GM12878 (cell line): ENCODE measurements around the gene DOCK9. TPM values are rescaled to one million over a fixed set of nuclear protein-coding genes. Genes with fewer than 3 reads are reported as not detected.

Experiments
- ATAC-seq: fragments of 200-7000 bp; cut with Tn5 transposase; 3 replicates; pipeline ENCODE4 v1.9.1; 2020; ENCODE audit warnings: mild to moderate bottlenecking, moderate library complexity
- BruUV-seq: library from RNA; stranded (reverse); fragments of 400-500 nt; replicated peaks from 2 replicates; lab custom pipeline; 2021; lab: Mats Ljungman, UMichigan
- CTCF ChIA-PET: fragments of 300-600 bp; sonication (Branson Sonifier 250); formaldehyde crosslinking; extraction: SDS; loops from one replicate; lab custom pipeline; 2021; ENCODE audit warnings: inconsistent platforms; lab: Yijun Ruan, JAX
- POLR2A ChIA-PET: fragments of 350-600 bp; formaldehyde crosslinking; extraction: SDS; loops from one replicate; lab custom pipeline; 2021; ENCODE audit warnings: inconsistent platforms; lab: Charles Lee
- RAD21 ChIA-PET: fragments of 300-600 bp; sonication (Branson Sonifier 250); formaldehyde crosslinking; loops from one replicate; lab custom pipeline; 2023; ENCODE audit warnings: antibody characterized with exemption; ENCODE audit not compliant: unreplicated experiment; lab: Charles Lee
- SMC1A ChIA-PET: fragments of 300-600 bp; sonication (Branson Sonifier 250); formaldehyde crosslinking; loops from one replicate; lab custom pipeline; 2023; ENCODE audit not compliant: unreplicated experiment, uncharacterized antibody; lab: Charles Lee
- DNase-seq: peaks from one replicate; pipeline ENCODE4 v3.0.0-alpha.2; 2011; ENCODE audit warnings: low read depth, low spot score
- FAIRE-seq: peaks from 3 replicates; lab custom pipeline; 2011; peaks lifted over from hg19 to GRCh38; lab: Jason Lieb, UNC
- H2AFZ ChIP-seq: 2 replicates; pipeline ENCODE4 v1.6.0; 2011; ENCODE audit warnings: low read depth, low read length, control low read depth; ENCODE audit not compliant: control insufficient read depth
- H3K27ac ChIP-seq: 2 replicates; pipeline ENCODE4 v1.5.1; 2011; ENCODE audit warnings: control low read depth; ENCODE audit not compliant: control insufficient read depth, insufficient read depth
- H3K27me3 ChIP-seq, 2 experiments: replicated peaks in 1 of 2; 2 replicates each; pipeline versions ENCODE4 v1.6.0 to v1.6.1; 2011; ENCODE audit warnings: low read length in 1 of 2; ENCODE audit not compliant: control insufficient read depth in 2 of 2, insufficient read depth in 2 of 2
- H3K36me3 ChIP-seq, 2 experiments: 2 replicates each; pipeline ENCODE4 v1.5.1; 2011; ENCODE audit warnings: low read length in 1 of 2; ENCODE audit not compliant: control insufficient read depth in 2 of 2, insufficient read depth in 2 of 2
- H3K4me1 ChIP-seq: 2 replicates; pipeline ENCODE4 v1.6.1; 2011; ENCODE audit warnings: mild to moderate bottlenecking, low read length, moderate library complexity, mixed read lengths; ENCODE audit not compliant: control insufficient read depth, insufficient read depth
- H3K4me2 ChIP-seq: 2 replicates; pipeline ENCODE4 v1.6.0; 2011; ENCODE audit warnings: control low read depth; ENCODE audit not compliant: control insufficient read depth, insufficient read depth
- H3K4me3 ChIP-seq: fragments of 200-600 bp; sonication (generic); 2 replicates; pipeline ENCODE4 v1.5.1; 2016
- H3K79me2 ChIP-seq: 2 replicates; pipeline ENCODE4 v1.6.0; 2011; ENCODE audit warnings: low read length; ENCODE audit not compliant: control insufficient read depth, insufficient read depth
- H3K9ac ChIP-seq: 2 replicates; pipeline ENCODE4 v1.8.0; 2011; ENCODE audit warnings: low read length, control low read depth, mixed read lengths; ENCODE audit not compliant: control insufficient read depth, insufficient read depth
- H3K9me3 ChIP-seq: replicated peaks from 3 replicates; pipeline ENCODE4 v1.5.1; 2011; ENCODE audit warnings: mild to moderate bottlenecking, low read length; ENCODE audit not compliant: control insufficient read depth, insufficient read depth
- H4K20me1 ChIP-seq: 2 replicates; pipeline ENCODE4 v1.6.0; 2011; ENCODE audit not compliant: control insufficient read depth, insufficient read depth
- CBX5 ChIP-seq: sonication (generic); IDR thresholded peaks from 2 replicates; pipeline ENCODE4 v1.6.1; 2016; ENCODE audit warnings: low read depth, moderate library complexity, mild to moderate bottlenecking, inconsistent platforms
- CREB1 ChIP-seq: IDR thresholded peaks from 2 replicates; pipeline ENCODE4 v1.6.1; 2012; ENCODE audit warnings: low read depth, mild to moderate bottlenecking, inconsistent platforms
- DPF2 ChIP-seq: fragments of 450-650 bp; IDR thresholded peaks from 2 replicates; pipeline ENCODE4 v1.6.1; 2017; ENCODE audit warnings: mild to moderate bottlenecking
- IKZF2 ChIP-seq, 2 experiments: fragments of 450-650 bp; IDR thresholded peaks; 2 replicates each; pipeline ENCODE4 v1.6.1; 2017; ENCODE audit warnings: mild to moderate bottlenecking in 2 of 2, moderate library complexity in 2 of 2
- MTA2 ChIP-seq: fragments of 450-650 bp; IDR thresholded peaks from 2 replicates; pipeline ENCODE4 v1.6.1; 2016; ENCODE audit warnings: low read depth, mild to moderate bottlenecking, moderate library complexity
- NFIC ChIP-seq: IDR thresholded peaks from 2 replicates; pipeline ENCODE4 v1.6.1; 2012; ENCODE audit warnings: low read depth, mild to moderate bottlenecking, inconsistent platforms, low read length, moderate library complexity
- RAD21 ChIP-seq: IDR thresholded peaks from 2 replicates; pipeline ENCODE4 v1.6.1; 2011; ENCODE audit warnings: mild to moderate bottlenecking, low read depth, low read length, moderate library complexity; ENCODE audit not compliant: insufficient read depth
- RELB ChIP-seq: fragments of 450-650 bp; IDR thresholded peaks from 2 replicates; pipeline ENCODE4 v1.6.1; 2017; ENCODE audit warnings: low read depth, mild to moderate bottlenecking, moderate library complexity
- STAT1 ChIP-seq: fragments of 450-650 bp; conservative IDR thresholded peaks from 2 replicates; pipeline ENCODE4 v1.6.1; 2014; ENCODE audit warnings: antibody characterized with exemption, mild to moderate bottlenecking
- WGBS: methylation state at CpG from one replicate; pipeline ENCODE4 v1.1.6; 2016; ENCODE audit warnings: low lambda C conversion rate; ENCODE audit not compliant: insufficient replicate concordance, insufficient coverage; ENCODE audit errors: missing lambda C conversion rate; 5-methylcytosine and 5-hydroxymethylcytosine counted together
- in situ Hi-C: fragments of 300-500 bp; cut with MboI; formaldehyde crosslinking; loops from 9 replicates; pipeline ENCODE4 v1.14.3; 2018; ENCODE audit warnings: mixed read lengths
- intact Hi-C: fragments of 100-400 bp; cut with micrococcal nuclease; formaldehyde crosslinking; loops from one replicate; pipeline ENCODE4 v1.14.2; 2022; ENCODE audit not compliant: unreplicated experiment
- polyA plus RNA-seq, 11 experiments: library from polyadenylated mRNA; depleted of rRNA in 4 of 11; unstranded in 6 of 11; stranded (reverse) in 5 of 11; fragments of >200 nt; fragmentation: Nextera tagmentation in 4 of 11; fragmentation: Illumina TruSeq in 1 of 11; extraction: Ambion mirVana in 4 of 11; extraction: Trizol in 1 of 11; gene quantifications; 1 replicate in 1 of 11; 2 replicates in 10 of 11; pipeline versions ENCODE4 v1.2.1 to v1.2.3, GENCODE V29; 2011 to 2016; ENCODE audit warnings: inconsistent platforms in 2 of 11, missing spikeins in 2 of 11, low read depth in 1 of 11
- total RNA-seq, 4 experiments: library from RNA; depleted of rRNA in 3 of 4; stranded (reverse); fragments of >200 nt in 3 of 4; fragmentation: Illumina TruSeq in 1 of 4; extraction: Trizol in 1 of 4; gene quantifications; 2 replicates each; pipeline versions ENCODE4 v1.2.1 to v1.2.3, GENCODE V29; 2013 to 2021

DOCK9 gene
- total and polyA plus RNA-seq, 10 of the 15 experiments (the other 5 are each of a cell fraction or from before 2014, with no cell fraction given) = 0.09 to 2.9 (median 0.74) TPM

GRCh38 chr13:98858191-98858590 is 119.7 kb downstream of the DOCK9 start:
- BruUV-seq = no TSS peak
- POLR2A ChIA-PET = no interaction called here
- H3K9me3 ChIP-seq = no peaks in the 10 kb centered on the region

GRCh38 chr13:98856983-98857382 is 120.9 kb downstream of the DOCK9 start:
- no TSS peak for BruUV-seq
- FAIRE-seq (no peak), DNase-seq (no peak), ATAC-seq (no peak)
- CTCF ChIA-PET = no interaction called here
- Histone ChIP-seq H3K27ac (no peak overlapping the region), H3K9ac (no peak overlapping the region), H4K20me1 (no peaks in the 10 kb centered on the region), H2AFZ (no peak overlapping the region), H3K4me2 (no peak overlapping the region), H3K79me2 (no peaks in the 10 kb centered on the region), H3K9me3 (no peaks in the 10 kb centered on the region), H3K27me3 (no peaks in the 10 kb centered on the region), H3K4me1 (peaks cover 9% of the 10 kb centered on the region), H3K4me3 (no peak overlapping the region), H3K36me3 (no peaks in the 10 kb centered on the region)
- in situ Hi-C loops (loop anchor here (10.0 kb wide), 1 partner anchor 408 kb away; no protein-coding TSS in a partner anchor), intact Hi-C loops (no loop called here)
- TF ChIP-seq DPF2 = no peak
- TF ChIP-seq MTA2 = no peak
- no peak for TF ChIP-seq IKZF2 (IDR thresholded peaks at IDR 0.05)
- TF ChIP-seq RELB = no peak
- no peak for TF ChIP-seq NFIC
- no peak for TF ChIP-seq CREB1
- TF ChIP-seq RAD21 = no peak
- TF ChIP-seq CBX5 = no peak
- RAD21 ChIA-PET = no interaction called here
- POLR2A ChIA-PET = no interaction called here
- SMC1A ChIA-PET = no interaction called here
- 69% methylated on average over 5 of the region's 5 CpGs for WGBS

More at GRCh38 chr13:98858191-98858590, 119.7 kb downstream of the DOCK9 start:
- Histone ChIP-seq H3K36me3 (no peaks in the 10 kb centered on the region; a peak in 1 of 4 replicates), H3K27me3 (no peaks in the 10 kb centered on the region), H2AFZ (no peak overlapping the region), H3K27ac (no peak overlapping the region), H3K79me2 (no peaks in the 10 kb centered on the region), H3K9ac (no peak overlapping the region), H3K4me3 (no peak overlapping the region), H3K4me2 (no peak overlapping the region), H3K4me1 (peaks cover 9% of the 10 kb centered on the region), H4K20me1 (no peaks in the 10 kb centered on the region)
- ChIA-PET RAD21 (interaction anchor here (0.8 kb wide), 1 partner anchor 14 kb away, joined by 3 read pairs; no protein-coding TSS in a partner anchor), CTCF (interaction anchor here (1.2 kb wide), 1 partner anchor 18 kb away, joined by 3 read pairs; no protein-coding TSS in a partner anchor), SMC1A (no interaction called here)
- DNase-seq = no peak
- 45% methylated on average over 4 of the region's 4 CpGs for WGBS
- intact Hi-C loops = no loop called here
- ATAC-seq = no peak
- no peak for FAIRE-seq
- in situ Hi-C loops = loop anchor here (10.0 kb wide), 1 partner anchor 407 kb away; no protein-coding TSS in a partner anchor
- no peak for TF ChIP-seq STAT1
